HL-60 (cell line): ENCODE data around the gene FRAS1.
A peak's percentile ranks its signal among the peaks of the same experiment; 100 is the strongest.

Experiments used
- DNase-seq, 2 experiments: peaks; one replicate each; pipeline ENCODE4 v3.0.0-alpha.2; 2010 to 2020; ENCODE audit warnings: low read depth in 1 of 2, low spot score in 1 of 2
- H3K27ac ChIP-seq: fragments of 250-450 bp; sonication (Bioruptor Pico); replicated peaks from 2 replicates; pipeline ENCODE4 v1.5.1; 2020; ENCODE audit warnings: mild to moderate bottlenecking, moderate library complexity
- H3K27me3 ChIP-seq: fragments of 250-450 bp; sonication (Bioruptor Pico); 2 replicates; pipeline ENCODE4 v1.5.1; 2021; ENCODE audit warnings: mild to moderate bottlenecking, moderate library complexity; ENCODE audit not compliant: insufficient read depth, poor library complexity, severe bottlenecking
- H3K4me3 ChIP-seq: replicated peaks from 2 replicates; pipeline ENCODE4 v1.5.1; 2011; ENCODE audit warnings: mild to moderate bottlenecking, control low read depth, low read length; ENCODE audit not compliant: insufficient read depth
- CTCF ChIP-seq: IDR thresholded peaks from one replicate; pipeline ENCODE4 v1.5.1; 2011; ENCODE audit warnings: low read length, control low read depth, inconsistent platforms; ENCODE audit not compliant: insufficient read depth
- GABPA ChIP-seq: IDR thresholded peaks from 2 replicates; pipeline ENCODE4 v1.6.1; 2012; ENCODE audit warnings: low read depth
- POLR2AphosphoS5 ChIP-seq: IDR thresholded peaks from 2 replicates; pipeline ENCODE4 v1.6.1; 2012; ENCODE audit warnings: low read depth
- REST ChIP-seq: IDR thresholded peaks from 2 replicates; pipeline ENCODE4 v1.6.1; 2012; ENCODE audit warnings: low read depth; ENCODE audit not compliant: insufficient replicate concordance
- SPI1 ChIP-seq: IDR thresholded peaks from 2 replicates; pipeline ENCODE4 v1.6.1; 2012; ENCODE audit warnings: low read depth, mild to moderate bottlenecking, borderline replicate concordance

Gene FRAS1

GRCh38 chr4:78578674-78579425 lies 521.7 kb downstream of the FRAS1 start:
- H3K4me3 ChIP-seq, result no peak overlapping the region

GRCh38 chr4:78581618-78582017 lies 524.5 kb downstream of the FRAS1 start:
- no peak overlapping the region for H3K27ac ChIP-seq
- H3K27me3 ChIP-seq, result no peaks in the 10 kb centered on the region
- peak; percentile 27 to 72 for DNase-seq
- TF ChIP-seq GABPA (no peak), REST (no peak), CTCF (no peak), POLR2AphosphoS5 (no peak), SPI1 (peak; percentile 66; the same call in 1 of the 2 replicates)
- no peak overlapping the region for H3K4me3 ChIP-seq

More at GRCh38 chr4:78578674-78579425, 521.7 kb downstream of the FRAS1 start:
- DNase-seq, result no peak
- Histone ChIP-seq H3K27ac (no peak overlapping the region), H3K27me3 (no peaks in the 10 kb centered on the region)
- TF ChIP-seq CTCF (no peak), REST (no peak), POLR2AphosphoS5 (no peak), GABPA (no peak), SPI1 (no peak)

- no peak for TF ChIP-seq SPI1
- no peak for TF ChIP-seq POLR2AphosphoS5
- TF ChIP-seq CTCF, result no peak
- TF ChIP-seq GABPA, result no peak
- TF ChIP-seq REST, result no peak
- H3K27me3 ChIP-seq, result no peaks in the 10 kb centered on the region
- no peak for DNase-seq
- no peak overlapping the region for H3K27ac ChIP-seq
- no peak overlapping the region for H3K4me3 ChIP-seq
These were observed 527.9 kb downstream of the FRAS1 start for GRCh38 chr4:78584863-78585547.
